GM21529 (cell line): ENCODE measurements around the gene ZSCAN26.
"Not testable (repeated sequence)": the region's sequence is repeated elsewhere in the genome, so short reads cannot be mapped to it uniquely, and the experiment has no call there.

Experiments
- ATAC-seq: cut with Tn5 transposase; IDR thresholded peaks from one replicate; pipeline ENCODE4 v1.9.1; 2021; ENCODE audit not compliant: unreplicated experiment

The ZSCAN26 gene

DNA sequence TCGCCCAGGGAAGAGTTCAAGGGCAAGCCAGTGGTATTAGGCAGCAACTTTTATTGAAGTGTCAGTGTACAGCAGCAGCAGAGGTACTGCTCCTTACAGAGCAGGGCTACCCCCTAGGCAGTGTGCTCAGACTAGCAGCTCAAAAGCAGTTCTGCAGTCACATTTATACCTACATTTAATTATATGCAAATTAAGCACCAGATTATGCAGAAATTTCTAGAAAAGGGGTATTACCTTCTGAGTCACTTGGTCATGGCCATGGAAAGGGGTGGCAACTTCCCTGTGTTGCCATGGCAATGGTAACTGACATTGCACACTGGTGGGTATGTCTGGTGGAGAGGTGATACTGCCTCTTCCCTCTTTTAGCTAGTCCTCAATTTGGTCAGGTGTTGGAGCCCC lies 12.8 kb upstream of the ZSCAN26 start:
- ATAC-seq = no peak

- no peak for ATAC-seq
Measured at GRCh38 chr6:28257042-28257441, 9.9 kb upstream of the ZSCAN26 start.

- no peak for ATAC-seq
Measured at GRCh38 chr6:28258877-28259777, 7.8 kb upstream of the ZSCAN26 start, which contains the start of gene NKAPL. Gene NKAPL (plus strand): TSS chr6:28259297. CDS start chr6:28259372, 75 bp downstream.

DNA sequence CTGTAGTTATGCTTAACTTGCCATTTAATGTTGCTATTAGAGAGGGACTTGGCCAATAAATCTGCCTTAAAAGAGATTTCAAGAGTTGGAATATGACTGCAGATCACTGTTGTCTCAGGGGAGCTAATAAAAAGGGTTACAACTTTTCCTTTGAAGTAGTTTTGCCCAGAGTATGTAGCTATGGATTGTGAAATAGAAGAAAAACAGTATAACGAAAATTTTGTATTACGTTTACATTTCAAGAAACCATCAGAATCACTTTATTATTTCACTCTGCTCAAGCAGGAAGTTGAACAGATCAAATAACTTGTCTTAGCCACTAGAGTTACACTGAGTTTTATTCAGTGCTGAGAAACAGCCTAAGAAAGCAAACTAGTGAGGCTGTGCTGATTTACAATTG lies 3.0 kb upstream of the ZSCAN26 start:
- no peak for ATAC-seq

GRCh38 chr6:28264834-28265401 lies 2.0 kb upstream of the ZSCAN26 start:
- ATAC-seq = no peak

- no peak for ATAC-seq
Measured at GRCh38 chr6:28266563-28266961, 381 bp upstream of the ZSCAN26 start.

DNA sequence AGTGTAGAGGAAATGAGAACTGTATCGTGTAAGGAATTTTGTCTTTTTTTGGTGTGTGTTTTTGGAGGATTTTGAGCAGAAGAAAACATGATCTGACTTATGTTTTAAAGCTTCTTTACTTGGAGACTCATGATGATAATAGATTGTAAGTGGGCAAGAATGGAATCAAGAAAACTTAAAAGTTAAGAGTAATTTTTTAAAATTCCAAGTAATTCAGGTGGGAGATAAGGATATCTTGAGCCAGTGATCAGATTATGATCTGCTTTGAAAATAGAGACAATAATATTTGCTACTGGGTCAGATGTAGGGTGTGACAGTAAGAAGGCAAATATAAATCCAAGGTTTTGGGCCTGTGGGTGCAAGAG lies 734 bp downstream of the ZSCAN26 start:
- no peak for ATAC-seq

GRCh38 chr6:28269492-28269891 lies 2.5 kb downstream of the ZSCAN26 start:
- ATAC-seq = no peak

DNA sequence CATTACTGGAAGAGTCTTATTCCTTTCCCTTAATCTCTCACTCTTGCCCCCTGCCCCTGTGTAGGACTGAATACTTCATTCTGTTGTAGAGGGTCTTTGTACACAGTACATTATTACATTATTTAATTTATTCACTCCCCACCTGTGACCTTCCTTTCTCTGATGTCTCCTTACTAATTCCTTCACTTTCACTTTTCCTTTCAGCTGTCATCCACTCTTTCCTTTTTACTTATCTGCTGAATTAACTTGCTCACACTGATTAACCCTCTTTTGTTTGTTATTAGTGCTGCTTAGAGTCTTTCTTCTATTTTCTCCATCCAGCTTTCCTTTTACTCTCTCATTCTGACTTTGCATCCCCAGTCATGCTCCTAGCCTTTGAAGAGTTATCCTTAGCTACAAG lies 7.9 kb downstream of the ZSCAN26 start:
- ATAC-seq = no peak

DNA sequence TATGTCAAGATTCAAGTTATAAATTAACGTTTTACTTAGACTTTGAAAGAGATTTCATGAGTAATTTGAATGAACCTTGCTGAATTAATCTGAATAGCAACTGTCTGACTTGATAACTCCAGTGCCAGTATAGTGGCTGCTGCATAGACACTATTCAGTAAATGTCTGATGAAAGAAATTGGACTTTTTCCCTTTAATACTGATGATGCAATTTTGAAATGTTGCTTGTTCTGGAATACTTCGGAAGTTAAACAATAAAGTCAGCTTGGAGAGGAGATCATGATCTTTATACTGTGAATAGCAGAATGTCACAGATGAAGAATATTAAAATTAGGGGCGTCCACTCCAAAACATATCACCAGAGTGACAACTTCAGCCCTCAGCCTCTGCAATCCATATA lies 10.8 kb downstream of the ZSCAN26 start:
- no peak for ATAC-seq

- no peak for ATAC-seq
Measured at GRCh38 chr6:28280595-28281287, 13.8 kb downstream of the ZSCAN26 start.

GRCh38 chr6:28281288-28282064 lies 14.5 kb downstream of the ZSCAN26 start, which contains the start of gene PGBD1:
Gene PGBD1 (plus strand): TSS chr6:28281572. CDS start chr6:28283814, 2,242 bp downstream.
- peak; percentile 76 for ATAC-seq

DNA sequence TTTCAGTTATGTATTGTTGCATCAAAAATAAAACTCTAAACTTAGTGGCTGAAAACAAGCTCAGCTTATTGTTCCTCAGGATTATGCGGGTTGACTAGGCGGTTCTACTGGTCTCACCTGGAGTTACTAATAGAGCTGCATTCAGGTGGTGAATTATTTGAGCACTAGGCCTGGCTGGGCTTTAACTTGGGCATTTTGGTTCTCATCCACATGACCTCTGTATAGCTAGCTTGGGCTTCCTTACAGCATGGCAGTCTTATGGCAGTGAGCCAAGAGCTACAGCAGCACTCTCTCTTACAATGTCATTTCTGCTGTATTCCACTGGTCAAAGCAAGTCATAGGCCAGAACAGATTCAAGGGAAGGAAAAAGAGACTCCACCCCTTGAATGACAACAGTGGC lies 16.0 kb downstream of the ZSCAN26 start:
- no peak for ATAC-seq

DNA sequence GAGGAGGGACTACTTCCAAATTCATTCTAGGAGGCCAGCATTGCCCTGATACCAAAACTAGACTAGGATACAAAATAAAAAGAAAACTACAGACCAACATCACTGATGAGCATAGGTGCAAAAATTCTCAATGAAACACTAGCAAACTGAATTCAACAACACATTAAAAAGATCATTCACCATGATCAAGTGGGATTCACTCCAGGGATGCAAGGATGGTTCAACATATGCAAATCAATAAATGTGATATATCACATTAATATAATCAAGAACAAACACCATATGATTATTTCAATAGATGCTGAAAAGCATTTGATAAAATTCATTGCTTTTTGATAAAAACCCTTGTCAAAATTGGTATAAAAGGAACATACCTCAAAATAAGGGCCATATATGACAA lies 24.6 kb downstream of the ZSCAN26 start:
- no peak for ATAC-seq

GRCh38 chr6:28295326-28295725 lies 28.4 kb downstream of the ZSCAN26 start:
- no peak for ATAC-seq

- no peak for ATAC-seq
Measured at GRCh38 chr6:28296520-28297060, 29.6 kb downstream of the ZSCAN26 start.

GRCh38 chr6:28303570-28303969 lies 36.6 kb downstream of the ZSCAN26 start:
- peak; percentile 86 for ATAC-seq

GRCh38 chr6:28306363-28306762 lies 39.4 kb downstream of the ZSCAN26 start:
- not testable (repeated sequence) for ATAC-seq

- no peak for ATAC-seq
Measured at GRCh38 chr6:28311139-28311823, 44.3 kb downstream of the ZSCAN26 start.

- no peak for ATAC-seq
Measured at GRCh38 chr6:28312939-28313338, 46.0 kb downstream of the ZSCAN26 start.
